ENCODE results near the gene HOXB1.

DNA sequence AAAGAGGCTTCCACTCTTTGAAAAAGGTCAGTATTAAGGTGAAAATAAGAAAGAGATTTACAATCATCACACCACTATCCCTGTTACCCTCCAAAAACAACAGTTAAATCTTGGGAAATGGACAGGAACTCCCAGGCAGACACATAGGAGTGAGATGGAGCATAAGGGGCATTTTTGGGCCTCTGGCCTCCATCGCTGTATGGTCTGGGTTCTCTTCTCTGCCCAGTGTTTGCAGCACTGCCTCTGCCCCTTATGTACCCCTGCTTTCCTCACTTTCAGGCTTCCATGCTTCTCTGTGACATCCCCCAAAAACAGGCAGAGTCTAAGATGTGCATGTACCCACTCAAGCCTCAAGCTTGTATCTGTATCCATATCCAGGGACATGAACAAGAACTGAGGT lies 14.7 kb upstream of the HOXB1 start:
- TF ChIP-seq, protein P1, sequence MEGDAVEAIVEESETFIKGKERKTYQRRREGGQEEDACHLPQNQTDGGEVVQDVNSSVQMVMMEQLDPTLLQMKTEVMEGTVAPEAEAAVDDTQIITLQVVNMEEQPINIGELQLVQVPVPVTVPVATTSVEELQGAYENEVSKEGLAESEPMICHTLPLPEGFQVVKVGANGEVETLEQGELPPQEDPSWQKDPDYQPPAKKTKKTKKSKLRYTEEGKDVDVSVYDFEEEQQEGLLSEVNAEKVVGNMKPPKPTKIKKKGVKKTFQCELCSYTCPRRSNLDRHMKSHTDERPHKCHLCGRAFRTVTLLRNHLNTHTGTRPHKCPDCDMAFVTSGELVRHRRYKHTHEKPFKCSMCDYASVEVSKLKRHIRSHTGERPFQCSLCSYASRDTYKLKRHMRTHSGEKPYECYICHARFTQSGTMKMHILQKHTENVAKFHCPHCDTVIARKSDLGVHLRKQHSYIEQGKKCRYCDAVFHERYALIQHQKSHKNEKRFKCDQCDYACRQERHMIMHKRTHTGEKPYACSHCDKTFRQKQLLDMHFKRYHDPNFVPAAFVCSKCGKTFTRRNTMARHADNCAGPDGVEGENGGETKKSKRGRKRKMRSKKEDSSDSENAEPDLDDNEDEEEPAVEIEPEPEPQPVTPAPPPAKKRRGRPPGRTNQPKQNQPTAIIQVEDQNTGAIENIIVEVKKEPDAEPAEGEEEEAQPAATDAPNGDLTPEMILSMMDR (IDR thresholded peaks at IDR 0.05 in 8 of 11, conservative IDR thresholded peaks at IDR 0.05 in 3 of 11): no peak
- TF ChIP-seq POLR2A (IDR thresholded peaks at IDR 0.05): no peak

Measured in spleen (tissue), 7 donors.